ENCODE measurements around the gene TIPRL. TPM values are rescaled to one million over a fixed set of nuclear protein-coding genes. Genes with fewer than 3 reads are reported as not detected.

TIPRL gene
- total and polyA plus RNA-seq, 2 of the 8 experiments (the other 6 are each of a cell fraction or from before 2014, with no cell fraction given), result 8.1 to 27.4 TPM

DNA sequence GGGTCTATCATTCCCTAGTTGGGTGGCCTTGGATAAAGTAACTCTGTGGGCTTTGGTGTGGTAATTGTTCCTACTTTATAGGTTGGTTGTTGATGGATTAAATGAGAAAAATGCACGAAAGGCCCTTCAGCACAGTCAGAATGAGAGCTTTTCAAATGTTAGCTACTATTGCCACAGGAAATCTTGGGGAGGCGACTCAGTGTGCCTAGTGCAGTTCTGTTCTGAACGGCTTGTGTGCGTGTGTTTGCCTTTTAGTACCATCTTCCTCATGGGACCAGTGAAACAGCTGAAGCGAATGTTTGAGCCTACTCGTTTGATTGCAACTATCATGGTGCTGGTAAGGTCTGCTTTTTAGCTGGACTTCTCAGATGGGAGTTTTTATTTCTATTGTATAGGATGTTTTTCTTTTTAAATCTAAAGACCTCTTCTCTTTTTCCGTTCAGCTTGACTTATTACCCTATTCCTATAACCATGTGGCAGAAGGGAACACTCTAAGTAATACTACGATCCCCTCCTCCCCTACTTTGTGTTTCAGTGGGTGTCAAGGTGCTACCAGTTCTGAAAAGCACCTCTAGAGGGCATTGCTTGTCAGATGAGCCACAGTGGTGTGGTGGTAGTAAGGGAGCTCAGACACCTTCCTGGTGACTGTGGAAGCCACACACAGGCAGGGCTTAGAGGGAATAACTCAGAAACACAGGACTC, 56.2 kb downstream of the TIPRL start:
- no peak overlapping the region for H3K4me3 ChIP-seq (ENCODE audit: extremely low read depth in 1 of 4, insufficient read depth in 2 of 4, low read depth in 3 of 4, low read length in 4 of 4)
- H2AK5ac ChIP-seq (ENCODE audit: low read depth, low read length), result no peak overlapping the region
- no peak overlapping the region for H3K23ac ChIP-seq (ENCODE audit: insufficient read length)
- WGBS, 2 experiments (ENCODE audit: extremely low coverage in 1 of 2, insufficient coverage in 1 of 2, insufficient read length in 1 of 2, insufficient replicate concordance in 2 of 2, low coverage in 1 of 2, low lambda C conversion rate in 2 of 2, missing lambda C conversion rate in 1 of 2), result 88% methylated on average over 8 of the region's 8 CpGs; no CpG with 5 or more reads in 1 of the 2 experiments
- ChIA-PET POLR2A (ENCODE audit: partially characterized antibody) (interaction anchor here (1.0 to 1.3 kb wide), 3 partner anchors 9 to 299 kb away, joined by 3 to 9 read pairs (median 4); partner anchors contain the start of gene SFT2D2), CTCF (ENCODE audit: partially characterized antibody) (interaction anchor here (0.6 to 3.6 kb wide), 66 partner anchors 7 to 1107 kb away, joined by 3 to 29 read pairs (median 4); partner anchors contain the start of genes SFT2D2 and TBX19)
- DNase-seq (ENCODE audit: low read depth in 1 of 2, low spot score in 2 of 2), result no peak
- H3K14ac ChIP-seq (ENCODE audit: insufficient read length), result no peak overlapping the region
- H3K79me1 ChIP-seq (ENCODE audit: low read depth, low read length), result peaks cover 5% of the 10 kb centered on the region; the same call in 1 of the 2 replicates
- no peak overlapping the region for H3K18ac ChIP-seq (ENCODE audit: extremely low read depth, low read length)
- no peaks in the 10 kb centered on the region for H3K4me1 ChIP-seq (replicated peaks in 1 of 4; ENCODE audit: control insufficient read depth in 3 of 4, insufficient read depth in 4 of 4, low read length in 3 of 4)
- no peak overlapping the region for H2BK20ac ChIP-seq (ENCODE audit: low read length)
- FAIRE-seq, result no peak
- H2BK15ac ChIP-seq (ENCODE audit: low read length), result no peak overlapping the region
- no peaks in the 10 kb centered on the region for H3K27me3 ChIP-seq (replicated peaks in 1 of 4; ENCODE audit: control insufficient read depth in 3 of 4, extremely low read depth in 1 of 4, insufficient read depth in 3 of 4, low read length in 3 of 4)
- H4K8ac ChIP-seq (ENCODE audit: extremely low read depth, insufficient read depth, low read length), result no peak overlapping the region
- no peak overlapping the region for H3K56ac ChIP-seq (replicated peaks; ENCODE audit: insufficient read length, low read depth, low read length)
- no peak overlapping the region for H3K9ac ChIP-seq (replicated peaks in 1 of 4; ENCODE audit: extremely low read depth in 1 of 4, low read depth in 3 of 4, low read length in 3 of 4)
- no peak overlapping the region for H2BK120ac ChIP-seq (replicated peaks; ENCODE audit: low read depth, low read length)
- no peak overlapping the region for H2BK12ac ChIP-seq (ENCODE audit: low read depth, low read length)
- no peak overlapping the region for H2BK5ac ChIP-seq (ENCODE audit: low read depth, low read length)
- H4K5ac ChIP-seq (ENCODE audit: insufficient read length, low read depth, low read length), result no peak overlapping the region
- no peaks in the 10 kb centered on the region for H3K9me3 ChIP-seq (ENCODE audit: insufficient read depth in 2 of 2, low read depth in 1 of 2, low read length in 1 of 2)
- no peak overlapping the region for H3K4me2 ChIP-seq (ENCODE audit: insufficient read depth in 1 of 2, low read depth in 2 of 2, low read length in 2 of 2)
- H2AFZ ChIP-seq (ENCODE audit: low read length), result no peak overlapping the region
- H3K79me2 ChIP-seq (ENCODE audit: control insufficient read depth in 1 of 2, insufficient read depth in 2 of 2, low read length in 2 of 2), result peaks cover 0 to 3% of the 10 kb centered on the region in 2 experiments; a peak in 1 of 4 replicates
- no peaks in the 10 kb centered on the region for H3K23me2 ChIP-seq (ENCODE audit: low read depth, low read length)
- H4K91ac ChIP-seq (replicated peaks; ENCODE audit: insufficient read length, low read length), result no peak overlapping the region
- peaks cover 0 to 2% of the 10 kb centered on the region in 2 experiments for H4K20me1 ChIP-seq (replicated peaks in 1 of 2; ENCODE audit: control insufficient read depth in 1 of 2, insufficient read depth in 2 of 2, low read length in 2 of 2)
- H3K36me3 ChIP-seq (ENCODE audit: control insufficient read depth in 2 of 4, insufficient read depth in 4 of 4, low read length in 3 of 4), result peaks cover 0 to 26% (median 1%) of the 10 kb centered on the region in 4 experiments; a peak in 5 of 8 replicates
- no peak overlapping the region for H3K4ac ChIP-seq (replicated peaks; ENCODE audit: insufficient read length, low read depth, low read length)
- H3K27ac ChIP-seq (ENCODE audit: low read depth, low read length), result no peak overlapping the region
- no peak for TF ChIP-seq TCF12 (IDR thresholded peaks at IDR 0.05; ENCODE audit: low read depth, low read length)
- TF ChIP-seq ATF3 (IDR thresholded peaks at IDR 0.05; ENCODE audit: insufficient read depth, low read depth, low read length), result no peak
- no peak for TF ChIP-seq ATF2 (IDR thresholded peaks at IDR 0.05; ENCODE audit: low read length)
- no peak for TF ChIP-seq EGR1 (IDR thresholded peaks at IDR 0.05; ENCODE audit: borderline replicate concordance, low read depth, low read length)
- TF ChIP-seq CHD2 (IDR thresholded peaks at IDR 0.05; ENCODE audit: low read length), result no peak
- TF ChIP-seq GTF2F1 (IDR thresholded peaks at IDR 0.05; ENCODE audit: borderline replicate concordance, low read depth, low read length), result no peak
- TF ChIP-seq, protein P1, sequence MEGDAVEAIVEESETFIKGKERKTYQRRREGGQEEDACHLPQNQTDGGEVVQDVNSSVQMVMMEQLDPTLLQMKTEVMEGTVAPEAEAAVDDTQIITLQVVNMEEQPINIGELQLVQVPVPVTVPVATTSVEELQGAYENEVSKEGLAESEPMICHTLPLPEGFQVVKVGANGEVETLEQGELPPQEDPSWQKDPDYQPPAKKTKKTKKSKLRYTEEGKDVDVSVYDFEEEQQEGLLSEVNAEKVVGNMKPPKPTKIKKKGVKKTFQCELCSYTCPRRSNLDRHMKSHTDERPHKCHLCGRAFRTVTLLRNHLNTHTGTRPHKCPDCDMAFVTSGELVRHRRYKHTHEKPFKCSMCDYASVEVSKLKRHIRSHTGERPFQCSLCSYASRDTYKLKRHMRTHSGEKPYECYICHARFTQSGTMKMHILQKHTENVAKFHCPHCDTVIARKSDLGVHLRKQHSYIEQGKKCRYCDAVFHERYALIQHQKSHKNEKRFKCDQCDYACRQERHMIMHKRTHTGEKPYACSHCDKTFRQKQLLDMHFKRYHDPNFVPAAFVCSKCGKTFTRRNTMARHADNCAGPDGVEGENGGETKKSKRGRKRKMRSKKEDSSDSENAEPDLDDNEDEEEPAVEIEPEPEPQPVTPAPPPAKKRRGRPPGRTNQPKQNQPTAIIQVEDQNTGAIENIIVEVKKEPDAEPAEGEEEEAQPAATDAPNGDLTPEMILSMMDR (IDR thresholded peaks at IDR 0.05; ENCODE audit: control extremely low read depth in 1 of 3, insufficient read depth in 1 of 3, low read depth in 1 of 3, low read length in 3 of 3), result peak; percentile 49 to 89 (median 81)
